Measurements from ENCODE around the gene THADA.
"Not testable (repeated sequence)": the region's sequence is repeated elsewhere in the genome, so short reads cannot be mapped to it uniquely, and the experiment has no call there.

- not testable (repeated sequence) for TF ChIP-seq CTCF, POLR2A (IDR thresholded peaks at IDR 0.05)
Measured at GRCh38 chr2:43636153-43636552, 40.3 kb upstream of the THADA start.
